HEK293T (cell line): ENCODE measurements around the gene LGALS7B.

Experiments
- CTBP1 ChIP-seq: fragments of 450-650 bp; IDR thresholded peaks from 2 replicates; pipeline ENCODE4 v1.6.1; 2016; ENCODE audit warnings: borderline replicate concordance
- ELF4 ChIP-seq: fragments of 450-650 bp; IDR thresholded peaks from 2 replicates; pipeline ENCODE4 v1.6.1; 2017; ENCODE audit warnings: antibody characterized with exemption
- FOXA1 ChIP-seq: fragments of 450-650 bp; IDR thresholded peaks from 2 replicates; pipeline ENCODE4 v1.6.1; 2016; ENCODE audit warnings: mild to moderate bottlenecking
- FOXK2 ChIP-seq: fragments of 450-650 bp; IDR thresholded peaks from 2 replicates; pipeline ENCODE4 v1.6.1; 2016; ENCODE audit warnings: mild to moderate bottlenecking
- FOXM1 ChIP-seq: fragments of 450-650 bp; IDR thresholded peaks from 2 replicates; pipeline ENCODE4 v1.6.1; 2017; ENCODE audit warnings: mild to moderate bottlenecking, borderline replicate concordance
- HDGF ChIP-seq: fragments of 450-650 bp; IDR thresholded peaks from 2 replicates; pipeline ENCODE4 v1.6.1; 2017; ENCODE audit warnings: antibody characterized with exemption, borderline replicate concordance
- LEF1 ChIP-seq: fragments of 450-650 bp; IDR thresholded peaks from 2 replicates; pipeline ENCODE4 v1.6.1; 2017; ENCODE audit warnings: mild to moderate bottlenecking, borderline replicate concordance
- SP1 ChIP-seq: fragments of 450-650 bp; IDR thresholded peaks from 2 replicates; pipeline ENCODE4 v1.6.1; 2017
- SUZ12 ChIP-seq: fragments of 450-650 bp; IDR thresholded peaks from 2 replicates; pipeline ENCODE4 v1.6.1; 2016; ENCODE audit warnings: mild to moderate bottlenecking
- ZNF384 ChIP-seq: fragments of 450-650 bp; IDR thresholded peaks from 2 replicates; pipeline ENCODE4 v1.6.1; 2016

- no peak for TF ChIP-seq FOXM1
- TF ChIP-seq SUZ12, result no peak
- no peak for TF ChIP-seq ELF4
- no peak for TF ChIP-seq FOXK2
- no peak for TF ChIP-seq HDGF
- TF ChIP-seq CTBP1, result no peak
- no peak for TF ChIP-seq FOXA1
- TF ChIP-seq ZNF384, result no peak
- no peak for TF ChIP-seq SP1
- TF ChIP-seq LEF1, result no peak
Measured at GRCh38 chr19:38834590-38834989, 45.6 kb downstream of the LGALS7B start.
